Sigmoid colon (tissue), 4 donors: ENCODE data around the gene DOLPP1.

Source experiments
- CTCF ChIP-seq, 4 experiments: fragments of 450-650 bp in 3 of 4; fragments of 200-600 bp in 1 of 4; IDR thresholded peaks; one replicate each; pipeline ENCODE4 v1.5.1; 2016 to 2019; ENCODE audit warnings: antibody characterized with exemption in 4 of 4, mild to moderate bottlenecking in 3 of 4, moderate library complexity in 2 of 4
- POLR2A ChIP-seq, 2 donors: fragments of 450-650 bp; IDR thresholded peaks; one replicate each; pipeline ENCODE4 v1.6.1; 2016; ENCODE audit warnings: antibody characterized with exemption in 2 of 2, mild to moderate bottlenecking in 2 of 2, moderate library complexity in 2 of 2
- POLR2AphosphoS5 ChIP-seq, 4 donors: sonication (generic); formaldehyde crosslinking; IDR thresholded peaks; one replicate each; pipeline ENCODE4 v1.6.1; 2017; ENCODE audit warnings: antibody characterized with exemption in 4 of 4

- peak; percentile 92 to 99 (median 96) for TF ChIP-seq CTCF (IDR thresholded peaks at IDR 0.05)
- TF ChIP-seq POLR2AphosphoS5 (IDR thresholded peaks at IDR 0.05), result no peak
- no peak for TF ChIP-seq POLR2A (IDR thresholded peaks at IDR 0.05)
Observed at GRCh38 chr9:129131300-129132145, 50.6 kb downstream of the DOLPP1 start.
